Measurements from ENCODE around the gene DGKI. TPM values are rescaled to one million over a fixed set of nuclear protein-coding genes. Genes with fewer than 3 reads are reported as not detected.

DGKI gene
- total and polyA plus RNA-seq, 2 of the 13 experiments (the other 11 are each of a cell fraction or from before 2014, with no cell fraction given) = 0.09 to 0.17 TPM

- H3K79me2 ChIP-seq (ENCODE audit: insufficient read depth, low read length) = no peaks in the 10 kb centered on the region
- H4K20me1 ChIP-seq (ENCODE audit: insufficient read depth, low read length) = no peaks in the 10 kb centered on the region
- no peaks in the 10 kb centered on the region for H3K36me3 ChIP-seq (replicated peaks in 1 of 2; ENCODE audit: control insufficient read depth in 1 of 2, insufficient read depth in 2 of 2, low read length in 2 of 2)
- H3K4me2 ChIP-seq (ENCODE audit: low read depth, low read length) = no peak overlapping the region
- no peaks in the 10 kb centered on the region for H3K4me1 ChIP-seq (ENCODE audit: insufficient read depth, low read length)
- FAIRE-seq (no peak), DNase-seq (ENCODE audit: low spot score) (no peak), ATAC-seq (no peak)
- intact Hi-C loops (cut with micrococcal nuclease; ENCODE audit: unreplicated experiment) = no loop called here
- POLR2A ChIA-PET = no interaction called here
- 40% methylated on average over 2 of the region's 2 CpGs for WGBS (ENCODE audit: low lambda C conversion rate)
- in situ Hi-C loops (cut with HindIII; ENCODE audit: extremely low pct_ligation_motif_present, low pct_unique_long_range_greater_than_20kb) = no loop called here
- H3K4me3 ChIP-seq (replicated peaks in 1 of 3; ENCODE audit: insufficient read depth in 1 of 3, low read depth in 2 of 3, low read length in 3 of 3) = no peak overlapping the region
- CTCF ChIA-PET (ENCODE audit: low intra/inter-chr PET ratio, low total read pairs) = no interaction called here
- H3K9me3 ChIP-seq (ENCODE audit: low read length) = no peaks in the 10 kb centered on the region
- H3K27ac ChIP-seq (ENCODE audit: extremely low read length, insufficient read depth, low read length) = no peak overlapping the region
- TF ChIP-seq FLYWCH1 (CRISPR knock-in tag; IDR thresholded peaks at IDR 0.05) (no peak), IKZF4 (CRISPR knock-in tag; IDR thresholded peaks at IDR 0.05; ENCODE audit: borderline replicate concordance, low read depth, not compliant biosample characterization) (no peak), KLF13 (CRISPR knock-in tag; IDR thresholded peaks at IDR 0.05) (no peak), FOXJ3 (CRISPR knock-in tag; IDR thresholded peaks at IDR 0.05; ENCODE audit: borderline replicate concordance) (no peak), TAF1 (CRISPR knock-in tag; IDR thresholded peaks at IDR 0.05) (no peak), KMT2B (CRISPR knock-in tag; IDR thresholded peaks at IDR 0.05) (no peak), ZNF367 (CRISPR knock-in tag; IDR thresholded peaks at IDR 0.05; ENCODE audit: borderline replicate concordance) (no peak), SNRNP70 (IDR thresholded peaks at IDR 0.05; ENCODE audit: low read depth, low read length) (no peak), JARID2 (CRISPR knock-in tag; IDR thresholded peaks at IDR 0.05; ENCODE audit: insufficient replicate concordance) (no peak), ZNF354B (CRISPR knock-in tag; IDR thresholded peaks at IDR 0.05) (no peak), TCF12 (IDR thresholded peaks at IDR 0.05) (no peak), TCF12 (CRISPR knock-in tag; IDR thresholded peaks at IDR 0.05) (no peak), SMARCE1 (IDR thresholded peaks at IDR 0.05; ENCODE audit: borderline replicate concordance) (no peak), NFRKB (IDR thresholded peaks at IDR 0.05) (no peak), ZNF282 (IDR thresholded peaks at IDR 0.05; ENCODE audit: partially characterized antibody) (no peak), PLSCR1 (CRISPR knock-in tag; IDR thresholded peaks at IDR 0.05; ENCODE audit: borderline replicate concordance) (no peak), ZNF790 (CRISPR knock-in tag; IDR thresholded peaks at IDR 0.05; ENCODE audit: borderline replicate concordance) (no peak), ZSCAN22 (CRISPR knock-in tag; IDR thresholded peaks at IDR 0.05) (no peak), FOSL2 (CRISPR knock-in tag; IDR thresholded peaks at IDR 0.05) (no peak), RELA (CRISPR knock-in tag; IDR thresholded peaks at IDR 0.05) (no peak), RARG (CRISPR knock-in tag; IDR thresholded peaks at IDR 0.05; ENCODE audit: low read depth) (no peak)
- 0 out of 5 replicates have a peak, but pooled peaks cover 0 to 1% of the 10 kb centered on the region in 2 experiments for H3K27me3 ChIP-seq (ENCODE audit: control insufficient read depth in 1 of 2, insufficient read depth in 2 of 2, low read length in 2 of 2)
- no TSS peak for BruUV-seq (replicated peaks)
- H3K9ac ChIP-seq (ENCODE audit: insufficient read depth, low read depth, low read length) = no peak overlapping the region
- H2AFZ ChIP-seq (ENCODE audit: low read length) = no peak overlapping the region
These were observed 443.4 kb downstream of the DGKI start for GRCh38 chr7:137403353-137403695.
